Upper lobe of left lung (tissue), 6 donors: ENCODE measurements around the gene NEXN. TPM values are rescaled to one million over a fixed set of nuclear protein-coding genes. Genes with fewer than 3 reads are reported as not detected.

ENCODE experiments used
- ATAC-seq, 2 donors: fragments of 200-7000 bp; cut with Tn5 transposase; one replicate each; pipeline ENCODE4 v1.9.1; 2022; ENCODE audit warnings: mild to moderate bottlenecking in 2 of 2, moderate library complexity in 2 of 2; ENCODE audit not compliant: low FRiP score in 2 of 2
- DNase-seq, 2 donors: peaks; one replicate each; pipeline ENCODE4 v3.0.0-alpha.2; 2019 to 2020
- H3K27ac ChIP-seq, 4 donors: fragments of 200-600 bp; sonication (generic); one replicate each; pipeline ENCODE4 v1.5.1; 2016 to 2019
- H3K27me3 ChIP-seq, 4 donors: fragments of 200-600 bp; sonication (generic); one replicate each; pipeline ENCODE4 v1.5.1; 2017 to 2019
- H3K36me3 ChIP-seq, 4 donors: fragments of 200-600 bp; sonication (generic); one replicate each; pipeline ENCODE4 v1.5.1; 2016 to 2019
- H3K4me1 ChIP-seq, 4 donors: fragments of 200-600 bp; sonication (generic); one replicate each; pipeline ENCODE4 v1.5.1; 2018 to 2019
- H3K4me3 ChIP-seq, 4 donors: fragments of 200-600 bp; sonication (generic); one replicate each; pipeline ENCODE4 v1.5.1; 2017 to 2019; ENCODE audit warnings: mild to moderate bottlenecking in 2 of 4, moderate library complexity in 1 of 4
- H3K9me3 ChIP-seq, 4 donors: fragments of 200-600 bp; sonication (generic); one replicate each; pipeline ENCODE4 v1.5.1; 2018 to 2019
- EP300 ChIP-seq, 4 donors: sonication (generic); formaldehyde crosslinking; IDR thresholded peaks; one replicate each; pipeline ENCODE4 v1.5.1; 2017; ENCODE audit warnings: antibody characterized with exemption in 4 of 4, control low read depth in 2 of 4
- POLR2A ChIP-seq, 4 donors: fragments of 450-650 bp; IDR thresholded peaks; one replicate each; pipeline ENCODE4 v1.5.1; 2016 to 2017; ENCODE audit warnings: antibody characterized with exemption in 4 of 4, mild to moderate bottlenecking in 2 of 4
- POLR2AphosphoS5 ChIP-seq, 2 donors: sonication (generic); formaldehyde crosslinking; IDR thresholded peaks; one replicate each; pipeline ENCODE4 v1.5.1; 2017; ENCODE audit warnings: antibody characterized with exemption in 2 of 2
- WGBS, 2 donors: methylation state at CpG; one replicate each; pipeline ENCODE4 v1.1.5; 2017 to 2018; 5-methylcytosine and 5-hydroxymethylcytosine counted together
- total RNA-seq, 6 donors: library from RNA; depleted of rRNA in 4 of 6; stranded (reverse); fragments of >200 nt in 4 of 6; gene quantifications; one replicate each; pipeline versions ENCODE4 v1.1.0 to v1.2.1, GENCODE V29; 2016 to 2021
- TF ChIP-seq, protein P1 (sequence below), 6 experiments: fragments of 450-650 bp in 4 of 6; fragments of 200-600 bp in 2 of 6; sonication (generic) in 2 of 6; IDR thresholded peaks; one replicate each; pipeline ENCODE4 v1.5.1; 2016 to 2019; ENCODE audit warnings: antibody characterized with exemption in 6 of 6
- donor health status: DM: no; HTN: no; CAD: no; lungs with moderate emphysema.
- donor health status: DM: no; HTN: yes; CAD: no; lungs with severe emphysema.

Gene NEXN
- total RNA-seq, 6 donors from 2014 or later: 13.0 to 60.8 (median 28.2) TPM

GRCh38 chr1:77958391-77958790 is 70.0 kb downstream of the NEXN start:
- no peaks in the 10 kb centered on the region for H3K4me1 ChIP-seq
- no peaks in the 10 kb centered on the region for H3K27me3 ChIP-seq
- TF ChIP-seq POLR2AphosphoS5 (IDR thresholded peaks at IDR 0.05) (no peak), EP300 (IDR thresholded peaks at IDR 0.05) (no peak), POLR2A (IDR thresholded peaks at IDR 0.05) (no peak)
- TF ChIP-seq, protein P1, sequence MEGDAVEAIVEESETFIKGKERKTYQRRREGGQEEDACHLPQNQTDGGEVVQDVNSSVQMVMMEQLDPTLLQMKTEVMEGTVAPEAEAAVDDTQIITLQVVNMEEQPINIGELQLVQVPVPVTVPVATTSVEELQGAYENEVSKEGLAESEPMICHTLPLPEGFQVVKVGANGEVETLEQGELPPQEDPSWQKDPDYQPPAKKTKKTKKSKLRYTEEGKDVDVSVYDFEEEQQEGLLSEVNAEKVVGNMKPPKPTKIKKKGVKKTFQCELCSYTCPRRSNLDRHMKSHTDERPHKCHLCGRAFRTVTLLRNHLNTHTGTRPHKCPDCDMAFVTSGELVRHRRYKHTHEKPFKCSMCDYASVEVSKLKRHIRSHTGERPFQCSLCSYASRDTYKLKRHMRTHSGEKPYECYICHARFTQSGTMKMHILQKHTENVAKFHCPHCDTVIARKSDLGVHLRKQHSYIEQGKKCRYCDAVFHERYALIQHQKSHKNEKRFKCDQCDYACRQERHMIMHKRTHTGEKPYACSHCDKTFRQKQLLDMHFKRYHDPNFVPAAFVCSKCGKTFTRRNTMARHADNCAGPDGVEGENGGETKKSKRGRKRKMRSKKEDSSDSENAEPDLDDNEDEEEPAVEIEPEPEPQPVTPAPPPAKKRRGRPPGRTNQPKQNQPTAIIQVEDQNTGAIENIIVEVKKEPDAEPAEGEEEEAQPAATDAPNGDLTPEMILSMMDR (IDR thresholded peaks at IDR 0.05): no peak
- H3K27ac ChIP-seq: no peak overlapping the region
- H3K36me3 ChIP-seq: peaks cover 67 to 100% (median 83%) of the 10 kb centered on the region in 4 donors
- no peak overlapping the region for H3K4me3 ChIP-seq
- no peak for ATAC-seq
- H3K9me3 ChIP-seq: no peaks in the 10 kb centered on the region
- no peak for DNase-seq

DNA sequence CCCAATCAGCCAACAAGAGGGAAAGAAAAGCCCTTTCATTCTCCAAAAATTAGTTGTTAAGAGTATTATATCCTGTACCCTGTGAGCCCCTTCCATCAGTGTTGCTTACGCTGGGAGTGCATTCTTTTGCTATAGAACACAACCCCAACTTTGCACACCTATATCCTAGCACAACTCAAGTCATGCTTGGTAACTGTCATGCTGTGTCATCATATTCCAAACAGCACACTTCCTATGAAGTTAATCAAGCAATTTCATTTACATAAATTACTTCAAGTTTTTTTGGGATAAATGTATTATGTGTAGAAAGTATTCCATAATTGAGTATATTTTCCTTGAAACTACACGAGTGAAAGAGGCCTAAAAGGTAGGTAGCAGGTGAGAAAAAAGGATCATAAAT is 70.4 kb downstream of the NEXN start:
- ATAC-seq (no peak), DNase-seq (no peak)
- 91 to 98% methylated on average over 2 of the region's 2 CpGs for WGBS, 2 donors
- H3K27me3 ChIP-seq: no peaks in the 10 kb centered on the region
- H3K9me3 ChIP-seq: no peaks in the 10 kb centered on the region
- H3K27ac ChIP-seq: no peak overlapping the region
- no peaks in the 10 kb centered on the region for H3K4me1 ChIP-seq
- peaks cover 68 to 100% (median 84%) of the 10 kb centered on the region in 4 donors for H3K36me3 ChIP-seq
- no peak overlapping the region for H3K4me3 ChIP-seq
- TF ChIP-seq POLR2A (IDR thresholded peaks at IDR 0.05): no peak
- TF ChIP-seq, protein P1 (IDR thresholded peaks at IDR 0.05): no peak
- no peak for TF ChIP-seq EP300 (IDR thresholded peaks at IDR 0.05)
- TF ChIP-seq POLR2AphosphoS5 (IDR thresholded peaks at IDR 0.05): no peak

DNA sequence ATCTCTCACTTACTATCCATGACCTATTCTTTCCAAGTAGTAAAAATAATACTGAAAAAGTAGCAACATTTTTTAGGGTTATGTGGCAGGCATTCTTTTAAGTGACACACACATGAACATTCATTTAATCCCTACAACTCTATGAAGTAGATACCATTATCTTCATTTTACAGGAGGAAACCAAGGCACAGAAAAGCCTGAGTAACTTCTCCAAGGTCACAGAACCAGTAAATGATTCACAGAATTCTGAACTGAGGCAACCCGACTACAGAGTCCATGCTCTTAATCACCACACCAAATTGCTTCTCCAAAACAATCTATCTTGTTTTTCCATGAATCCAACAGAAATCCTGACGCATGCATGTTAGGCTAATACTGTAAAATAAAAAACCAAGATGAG is 73.0 kb downstream of the NEXN start:
- no peaks in the 10 kb centered on the region for H3K9me3 ChIP-seq
- H3K4me3 ChIP-seq: no peak overlapping the region
- peaks cover 0 to 4% (median 0%) of the 10 kb centered on the region in 4 donors for H3K4me1 ChIP-seq
- WGBS, 2 donors: 87 to 96% methylated on average over 2 of the region's 2 CpGs
- no peak for TF ChIP-seq EP300 (IDR thresholded peaks at IDR 0.05)
- TF ChIP-seq POLR2A (IDR thresholded peaks at IDR 0.05): no peak
- TF ChIP-seq, protein P1 (IDR thresholded peaks at IDR 0.05): no peak
- TF ChIP-seq POLR2AphosphoS5 (IDR thresholded peaks at IDR 0.05): no peak
- ATAC-seq (no peak), DNase-seq (no peak)
- no peak overlapping the region for H3K27ac ChIP-seq
- H3K27me3 ChIP-seq: no peaks in the 10 kb centered on the region
- peaks cover 75 to 100% (median 85%) of the 10 kb centered on the region in 4 donors for H3K36me3 ChIP-seq

DNA sequence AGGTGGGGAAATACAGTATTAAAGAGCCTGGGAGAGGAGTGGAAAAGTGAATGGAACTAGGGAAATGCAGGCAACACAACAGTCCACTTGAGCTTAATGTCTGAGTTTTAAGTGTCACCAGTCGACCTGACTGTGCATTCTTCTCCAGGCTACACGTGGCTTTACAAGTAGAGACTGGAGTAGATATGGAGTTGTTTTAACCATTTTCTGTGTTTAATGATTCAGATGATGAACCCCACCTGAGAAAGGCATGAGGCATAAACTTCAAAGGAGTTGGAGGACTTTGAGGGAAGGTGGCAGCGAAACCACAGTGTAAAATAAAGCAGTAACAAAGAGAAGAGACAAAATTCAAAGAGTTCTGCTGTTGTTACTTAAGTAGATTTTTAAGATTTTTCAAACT is 77.9 kb downstream of the NEXN start:
- H3K27me3 ChIP-seq: no peaks in the 10 kb centered on the region
- no peak overlapping the region for H3K27ac ChIP-seq
- peaks cover 4 to 21% (median 7%) of the 10 kb centered on the region in 4 donors for H3K4me1 ChIP-seq
- 80 to 86% methylated on average over 3 of the region's 3 CpGs for WGBS, 2 donors
- H3K9me3 ChIP-seq: no peaks in the 10 kb centered on the region
- peaks cover 64 to 97% (median 77%) of the 10 kb centered on the region in 4 donors for H3K36me3 ChIP-seq
- ATAC-seq (no peak), DNase-seq (no peak)
- no peak overlapping the region for H3K4me3 ChIP-seq
- TF ChIP-seq, protein P1 (IDR thresholded peaks at IDR 0.05): no peak
- TF ChIP-seq EP300 (IDR thresholded peaks at IDR 0.05) (no peak), POLR2A (IDR thresholded peaks at IDR 0.05) (no peak), POLR2AphosphoS5 (IDR thresholded peaks at IDR 0.05) (no peak)

DNA sequence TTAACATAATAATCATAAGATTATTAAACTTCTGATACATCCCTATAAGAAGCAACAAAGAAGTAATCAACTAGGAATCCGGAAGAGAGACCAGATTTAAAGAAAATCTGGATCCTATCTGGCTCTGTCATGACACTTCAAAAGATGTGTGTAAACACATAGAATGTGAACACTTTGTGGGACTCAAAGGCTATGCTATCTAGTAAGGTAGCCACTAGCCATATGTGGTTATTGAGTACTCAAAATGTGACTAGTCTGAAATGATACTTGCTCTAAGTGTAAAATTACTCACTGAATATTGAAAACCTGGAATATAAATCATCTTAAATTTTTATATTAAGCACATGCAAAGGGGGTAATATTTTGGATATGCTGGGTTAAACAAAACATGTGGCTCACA is 81.8 kb downstream of the NEXN start:
- 73 to 76% methylated on average over 1 of the region's 1 CpG for WGBS, 2 donors
- Histone ChIP-seq H3K27me3 (no peaks in the 10 kb centered on the region), H3K36me3 (peaks cover 30 to 62% (median 40%) of the 10 kb centered on the region in 4 donors), H3K27ac (no peak overlapping the region), H3K4me1 (peaks cover 12 to 34% (median 28%) of the 10 kb centered on the region in 4 donors), H3K9me3 (no peaks in the 10 kb centered on the region), H3K4me3 (no peak overlapping the region)
- ATAC-seq (no peak), DNase-seq (no peak)
- TF ChIP-seq, protein P1 (IDR thresholded peaks at IDR 0.05): no peak
- no peak for TF ChIP-seq EP300 (IDR thresholded peaks at IDR 0.05)
- TF ChIP-seq POLR2AphosphoS5 (IDR thresholded peaks at IDR 0.05): no peak
